Neuronal stem cell (in vitro differentiated cells): Measurements from ENCODE around the gene OR52M1.

Experiments used
- DNase-seq: peaks from one replicate; pipeline ENCODE4 v3.0.0-alpha.2; 2013; ENCODE audit warnings: low spot score
- H2AFZ ChIP-seq: one replicate; pipeline ENCODE4 v1.6.1; 2013; ENCODE audit warnings: mild to moderate bottlenecking, low read length, inconsistent platforms
- H2AK5ac ChIP-seq: 2 replicates; pipeline ENCODE4 v1.6.1; 2013; ENCODE audit warnings: low read depth, mild to moderate bottlenecking, inconsistent platforms, low read length, moderate library complexity, mixed read lengths
- H2BK120ac ChIP-seq: 2 replicates; pipeline ENCODE4 v1.6.1; 2013; ENCODE audit warnings: low read depth, mild to moderate bottlenecking, inconsistent platforms, low read length, moderate library complexity, mixed read lengths
- H2BK12ac ChIP-seq: one replicate; pipeline ENCODE4 v1.6.1; 2013; ENCODE audit warnings: low read length, inconsistent platforms
- H2BK15ac ChIP-seq: 2 replicates; pipeline ENCODE4 v1.6.1; 2013; ENCODE audit warnings: mild to moderate bottlenecking, low read length, inconsistent platforms, mixed read lengths
- H2BK5ac ChIP-seq: one replicate; pipeline ENCODE4 v1.6.1; 2013; ENCODE audit warnings: inconsistent platforms, mild to moderate bottlenecking, low read length, moderate library complexity
- H3K14ac ChIP-seq: one replicate; pipeline ENCODE4 v1.6.1; 2013; ENCODE audit warnings: low read length, inconsistent platforms
- H3K18ac ChIP-seq: 2 replicates; pipeline ENCODE4 v1.6.1; 2013; ENCODE audit warnings: low read length, inconsistent platforms
- H3K23ac ChIP-seq: 2 replicates; pipeline ENCODE4 v1.6.1; 2013; ENCODE audit warnings: low read depth, mild to moderate bottlenecking, mixed read lengths, low read length, inconsistent platforms; ENCODE audit not compliant: poor library complexity
- H3K27ac ChIP-seq: replicated peaks from 3 replicates; pipeline ENCODE4 v1.5.1; 2013; ENCODE audit warnings: low read length, inconsistent platforms
- H3K27me3 ChIP-seq, 3 experiments: 2 replicates each; pipeline ENCODE4 v1.6.1; 2013; ENCODE audit warnings: low read length in 3 of 3, mild to moderate bottlenecking in 2 of 3, inconsistent platforms in 1 of 3, low read depth in 1 of 3, mixed read lengths in 1 of 3, moderate library complexity in 1 of 3; ENCODE audit not compliant: control insufficient read depth in 3 of 3, insufficient read depth in 3 of 3
- H3K36me3 ChIP-seq, 2 donors: replicated peaks in 1 of 2; 2 replicates each; pipeline ENCODE4 v1.6.1; 2013; ENCODE audit warnings: low read length in 2 of 2; ENCODE audit not compliant: control insufficient read depth in 2 of 2, insufficient read depth in 2 of 2
- H3K4ac ChIP-seq: 2 replicates; pipeline ENCODE4 v1.6.1; 2013; ENCODE audit warnings: inconsistent platforms, mild to moderate bottlenecking, low read length, moderate library complexity
- H3K4me1 ChIP-seq, 2 donors: 1 replicate in 1 of 2; 2 replicates in 1 of 2; pipeline ENCODE4 v1.6.1; 2013; ENCODE audit warnings: low read length in 2 of 2, low read depth in 1 of 2; ENCODE audit not compliant: control insufficient read depth in 2 of 2, insufficient read depth in 1 of 2
- H3K4me2 ChIP-seq: one replicate; pipeline ENCODE4 v1.6.1; 2013; ENCODE audit warnings: mild to moderate bottlenecking, low read length, inconsistent platforms; ENCODE audit not compliant: insufficient read depth, poor library complexity, severe bottlenecking
- H3K4me3 ChIP-seq, 2 donors: 2 replicates each; pipeline ENCODE4 v1.5.1; 2013; ENCODE audit warnings: low read length in 2 of 2, mild to moderate bottlenecking in 2 of 2, inconsistent platforms in 1 of 2, moderate library complexity in 1 of 2
- H3K79me1 ChIP-seq: one replicate; pipeline ENCODE4 v1.6.1; 2013; ENCODE audit warnings: low read depth, mild to moderate bottlenecking, inconsistent platforms, low read length, moderate library complexity
- H3K9ac ChIP-seq: one replicate; pipeline ENCODE4 v1.6.1; 2013; ENCODE audit warnings: mild to moderate bottlenecking, low read depth, low read length, inconsistent platforms; ENCODE audit not compliant: poor library complexity
- H3K9me3 ChIP-seq, 2 donors: replicated peaks in 1 of 2; 2 replicates each; pipeline versions ENCODE3 to v1.6.1; 2013; ENCODE audit warnings: low read length in 2 of 2, mild to moderate bottlenecking in 2 of 2, inconsistent platforms in 1 of 2, low read depth in 1 of 2, mixed read lengths in 1 of 2, moderate library complexity in 1 of 2; ENCODE audit not compliant: control insufficient read depth in 2 of 2, insufficient read depth in 1 of 2
- H4K8ac ChIP-seq: one replicate; pipeline ENCODE4 v1.6.1; 2013; ENCODE audit warnings: low read depth, mild to moderate bottlenecking, inconsistent platforms, low read length, moderate library complexity
- H4K91ac ChIP-seq: one replicate; pipeline ENCODE4 v1.6.1; 2013; ENCODE audit warnings: low read length, low read depth, mild to moderate bottlenecking, inconsistent platforms; ENCODE audit not compliant: poor library complexity
- WGBS, 2 donors: extraction: QIAGEN DNeasy Blood & Tissue Kit; methylation state at CpG; one replicate each; pipeline ENCODE4 v1.1.7; 2013; ENCODE audit warnings: missing lambda C conversion rate in 2 of 2, mixed read lengths in 1 of 2; ENCODE audit not compliant: insufficient read length in 2 of 2, insufficient replicate concordance in 1 of 2; ENCODE audit errors: extremely low coverage in 2 of 2; 5-methylcytosine and 5-hydroxymethylcytosine counted together

Gene OR52M1

DNA sequence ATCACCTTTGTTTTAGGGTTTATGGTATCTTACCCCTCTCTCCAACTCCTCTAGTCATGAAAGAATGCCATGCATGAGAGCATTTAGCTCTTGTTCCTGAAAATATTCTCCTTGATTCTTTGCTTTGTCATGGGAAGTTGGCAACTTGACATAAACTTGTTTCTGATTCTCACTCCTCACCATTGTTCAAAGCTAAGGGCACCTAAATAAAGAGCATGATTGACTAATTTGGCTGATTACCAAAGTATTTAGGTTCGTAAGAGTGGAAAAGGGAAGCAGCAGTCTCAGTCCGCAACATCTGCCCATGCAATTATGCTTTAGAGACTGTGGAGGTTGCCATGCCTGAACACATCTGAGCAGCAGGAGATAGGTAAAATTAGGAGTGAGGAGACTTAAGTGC, 36.1 kb upstream of the OR52M1 start:
- H2AK5ac ChIP-seq: no peak overlapping the region
- no peak overlapping the region for H3K23ac ChIP-seq
- H3K4ac ChIP-seq: no peak overlapping the region
- no peak overlapping the region for H2BK120ac ChIP-seq
- H2BK15ac ChIP-seq: no peak overlapping the region
- no peaks in the 10 kb centered on the region for H3K36me3 ChIP-seq
- H3K27ac ChIP-seq: no peak overlapping the region
- H3K14ac ChIP-seq: no peak overlapping the region
- H3K9ac ChIP-seq: no peak overlapping the region
- no peak for DNase-seq
- H3K18ac ChIP-seq: no peak overlapping the region
- no peaks in the 10 kb centered on the region for H3K79me1 ChIP-seq
- no peak overlapping the region for H3K4me2 ChIP-seq
- WGBS, 2 donors: no CpG with 5 or more reads among the region's 2 CpGs
- H2BK5ac ChIP-seq: no peak overlapping the region
- no peak overlapping the region for H4K8ac ChIP-seq
- H3K4me1 ChIP-seq: no peaks in the 10 kb centered on the region
- H2AFZ ChIP-seq: no peak overlapping the region
- H3K27me3 ChIP-seq: no peaks in the 10 kb centered on the region
- no peak overlapping the region for H2BK12ac ChIP-seq
- no peak overlapping the region for H4K91ac ChIP-seq
- no peaks in the 10 kb centered on the region for H3K9me3 ChIP-seq
- no peak overlapping the region for H3K4me3 ChIP-seq

GRCh38 chr11:4511282-4512245, 33.4 kb upstream of the OR52M1 start:
- Histone ChIP-seq H4K91ac (no peak overlapping the region), H3K4ac (no peak overlapping the region), H2AK5ac (no peak overlapping the region), H3K27me3 (peaks cover 0 to 2% (median 0%) of the 10 kb centered on the region in 3 experiments), H2AFZ (no peak overlapping the region), H3K36me3 (no peaks in the 10 kb centered on the region), H3K4me2 (no peak overlapping the region), H3K18ac (no peak overlapping the region), H3K4me1 (no peaks in the 10 kb centered on the region), H2BK5ac (no peak overlapping the region), H3K23ac (no peak overlapping the region), H4K8ac (no peak overlapping the region), H3K4me3 (no peak overlapping the region), H2BK15ac (no peak overlapping the region), H2BK12ac (no peak overlapping the region), H3K27ac (no peak overlapping the region), H3K9me3 (peaks cover 0 to 3% of the 10 kb centered on the region in 2 donors), H3K9ac (no peak overlapping the region), H3K79me1 (no peaks in the 10 kb centered on the region), H2BK120ac (no peak overlapping the region), H3K14ac (no peak overlapping the region)
- no CpG with 5 or more reads among the region's 5 CpGs for WGBS, 2 donors
- no peak for DNase-seq

- Histone ChIP-seq H2BK12ac (no peak overlapping the region), H3K18ac (no peak overlapping the region), H2AK5ac (no peak overlapping the region), H3K14ac (no peak overlapping the region), H2BK120ac (no peak overlapping the region), H3K79me1 (no peaks in the 10 kb centered on the region), H3K36me3 (no peaks in the 10 kb centered on the region), H4K8ac (no peak overlapping the region), H3K27ac (no peak overlapping the region), H3K4me1 (no peaks in the 10 kb centered on the region), H3K23ac (no peak overlapping the region), H3K4ac (no peak overlapping the region), H2AFZ (no peak overlapping the region), H3K4me2 (no peak overlapping the region), H3K27me3 (peaks cover 0 to 10% (median 2%) of the 10 kb centered on the region in 3 experiments), H3K4me3 (no peak overlapping the region), H2BK15ac (no peak overlapping the region), H2BK5ac (no peak overlapping the region), H3K9ac (no peak overlapping the region), H3K9me3 (peaks cover 0 to 3% of the 10 kb centered on the region in 2 donors), H4K91ac (no peak overlapping the region)
- WGBS, 2 donors: no CpG with 5 or more reads among the region's 1 CpG
- DNase-seq: no peak
These were observed 30.8 kb upstream of the OR52M1 start for GRCh38 chr11:4514196-4514595.

GRCh38 chr11:4522339-4522738, 22.7 kb upstream of the OR52M1 start:
- H3K27me3 ChIP-seq: peaks cover 0 to 10% (median 0%) of the 10 kb centered on the region in 3 experiments
- DNase-seq: no peak
- peak overlapping the region; percentile 1 for H3K9ac ChIP-seq
- H3K14ac ChIP-seq: no peak overlapping the region
- no peaks in the 10 kb centered on the region for H3K4me1 ChIP-seq
- no CpG with 5 or more reads among the region's 2 CpGs for WGBS, 2 donors
- H3K18ac ChIP-seq: no peak overlapping the region
- H2BK12ac ChIP-seq: no peak overlapping the region
- H3K4me3 ChIP-seq: no peak overlapping the region
- no peak overlapping the region for H2AFZ ChIP-seq
- H3K36me3 ChIP-seq: no peaks in the 10 kb centered on the region
- no peaks in the 10 kb centered on the region for H3K79me1 ChIP-seq
- no peaks in the 10 kb centered on the region for H3K9me3 ChIP-seq
- H2AK5ac ChIP-seq: no peak overlapping the region
- no peak overlapping the region for H2BK5ac ChIP-seq
- no peak overlapping the region for H2BK120ac ChIP-seq
- H3K4me2 ChIP-seq: no peak overlapping the region
- no peak overlapping the region for H3K23ac ChIP-seq
- H3K4ac ChIP-seq: no peak overlapping the region
- H4K91ac ChIP-seq: no peak overlapping the region
- H2BK15ac ChIP-seq: no peak overlapping the region
- H3K27ac ChIP-seq: no peak overlapping the region
- no peak overlapping the region for H4K8ac ChIP-seq
